HepG2 (cell line): ENCODE data around the gene SCN9A. TPM values are rescaled to one million over a fixed set of nuclear protein-coding genes. Genes with fewer than 3 reads are reported as not detected.

ENCODE experiments used
- E2F1 ChIP-seq: sonication (generic); formaldehyde crosslinking; IDR thresholded peaks from 2 replicates; pipeline ENCODE4 v1.5.0; 2020; ENCODE audit warnings: missing genetic modification reagents
- FOXO1 ChIP-seq: sonication (generic); formaldehyde crosslinking; IDR thresholded peaks from 2 replicates; pipeline ENCODE4 v1.4.0; 2020; ENCODE audit warnings: missing genetic modification reagents
- GTF2F1 ChIP-seq: fragments of 150-350 bp; IDR thresholded peaks from 2 replicates; pipeline ENCODE4 v1.6.1; 2014; ENCODE audit warnings: low read length
- HIC2 ChIP-seq: sonication (generic); formaldehyde crosslinking; IDR thresholded peaks from 2 replicates; pipeline ENCODE4 v1.9.0; 2022; ENCODE audit warnings: low read depth, missing genetic modification reagents
- HOXA7 ChIP-seq: sonication (generic); formaldehyde crosslinking; IDR thresholded peaks from 2 replicates; pipeline ENCODE4 v1.8.1; 2022; ENCODE audit warnings: mild to moderate bottlenecking, missing genetic modification reagents, moderate library complexity
- MAF1 ChIP-seq: sonication (generic); formaldehyde crosslinking; IDR thresholded peaks from 2 replicates; pipeline ENCODE4 v1.5.0; 2020; ENCODE audit warnings: missing genetic modification reagents, borderline replicate concordance
- MIER2 ChIP-seq: IDR thresholded peaks from 2 replicates; pipeline ENCODE4 v1.6.1; 2016; ENCODE audit warnings: missing biosample characterization, missing genetic modification reagents
- NFE2 ChIP-seq: sonication (generic); formaldehyde crosslinking; IDR thresholded peaks from 2 replicates; pipeline ENCODE4 v1.4.0; 2020; ENCODE audit warnings: missing genetic modification reagents
- POGZ ChIP-seq: sonication (generic); formaldehyde crosslinking; IDR thresholded peaks from 2 replicates; pipeline ENCODE4 v1.4.0; 2020; ENCODE audit warnings: mild to moderate bottlenecking, missing genetic modification reagents
- ZBTB37 ChIP-seq: sonication (generic); formaldehyde crosslinking; IDR thresholded peaks from 2 replicates; pipeline ENCODE4 v1.4.0; 2020; ENCODE audit warnings: mild to moderate bottlenecking, missing genetic modification reagents
- ZNF12 ChIP-seq: sonication (generic); formaldehyde crosslinking; IDR thresholded peaks from 2 replicates; pipeline ENCODE4 v1.5.0; 2020; ENCODE audit warnings: missing genetic modification reagents
- ZNF232 ChIP-seq: sonication (generic); formaldehyde crosslinking; IDR thresholded peaks from 2 replicates; pipeline ENCODE4 v1.4.0; 2020; ENCODE audit warnings: missing genetic modification reagents, borderline replicate concordance
- ZNF335 ChIP-seq: sonication (generic); formaldehyde crosslinking; IDR thresholded peaks from 2 replicates; pipeline ENCODE4 v1.4.0; 2020; ENCODE audit warnings: missing genetic modification reagents
- ZNF446 ChIP-seq: sonication (generic); formaldehyde crosslinking; IDR thresholded peaks from 2 replicates; pipeline ENCODE4 v1.5.0; 2020; ENCODE audit warnings: mild to moderate bottlenecking, missing genetic modification reagents
- ZNF563 ChIP-seq: sonication (generic); formaldehyde crosslinking; IDR thresholded peaks from 2 replicates; pipeline ENCODE4 v1.8.0; 2022; ENCODE audit warnings: mild to moderate bottlenecking, moderate library complexity, missing genetic modification reagents
- ZNF674 ChIP-seq: sonication (generic); formaldehyde crosslinking; IDR thresholded peaks from 2 replicates; pipeline ENCODE4 v1.5.0; 2020; ENCODE audit warnings: low read depth, mild to moderate bottlenecking, missing genetic modification reagents
- ZNF891 ChIP-seq: sonication (generic); formaldehyde crosslinking; IDR thresholded peaks from 2 replicates; pipeline ENCODE4 v1.5.0; 2020; ENCODE audit warnings: mild to moderate bottlenecking, missing genetic modification reagents
- ZSCAN30 ChIP-seq: sonication (generic); formaldehyde crosslinking; IDR thresholded peaks from 2 replicates; pipeline ENCODE4 v1.5.0; 2020; ENCODE audit warnings: mild to moderate bottlenecking, missing genetic modification reagents
- polyA plus RNA-seq, 8 experiments: library from polyadenylated mRNA; depleted of rRNA in 3 of 8; stranded (reverse) in 7 of 8; unstranded in 1 of 8; fragments of >200 nt; fragmentation: Illumina TruSeq in 4 of 8; extraction: Trizol in 4 of 8; gene quantifications; 2 replicates each; pipeline versions ENCODE4 v1.2.1 to v1.2.3, GENCODE V29; 2011 to 2016; ENCODE audit warnings: low read depth in 4 of 8, missing spikeins in 1 of 8, mixed read lengths in 1 of 8; ENCODE audit not compliant: insufficient read depth in 1 of 8
- total RNA-seq, 5 experiments: library from RNA; depleted of rRNA; stranded (reverse); fragments of >200 nt; fragmentation: Illumina TruSeq; extraction: Trizol; gene quantifications; 2 replicates each; pipeline ENCODE4 v1.2.3, GENCODE V29; 2016; ENCODE audit warnings: low read depth in 1 of 5
- TF ChIP-seq, protein P1 (sequence below): IDR thresholded peaks from 2 replicates; pipeline ENCODE4 v1.6.1; 2016
- TF ChIP-seq, protein P2 (sequence below): sonication (generic); formaldehyde crosslinking; IDR thresholded peaks from 2 replicates; pipeline ENCODE4 v1.4.0; 2020; ENCODE audit warnings: mild to moderate bottlenecking, missing genetic modification reagents

The SCN9A gene
- total and polyA plus RNA-seq, 2 of the 13 experiments (the other 11 are each of a cell fraction or from before 2014, with no cell fraction given): 15.3 to 24.3 TPM

DNA sequence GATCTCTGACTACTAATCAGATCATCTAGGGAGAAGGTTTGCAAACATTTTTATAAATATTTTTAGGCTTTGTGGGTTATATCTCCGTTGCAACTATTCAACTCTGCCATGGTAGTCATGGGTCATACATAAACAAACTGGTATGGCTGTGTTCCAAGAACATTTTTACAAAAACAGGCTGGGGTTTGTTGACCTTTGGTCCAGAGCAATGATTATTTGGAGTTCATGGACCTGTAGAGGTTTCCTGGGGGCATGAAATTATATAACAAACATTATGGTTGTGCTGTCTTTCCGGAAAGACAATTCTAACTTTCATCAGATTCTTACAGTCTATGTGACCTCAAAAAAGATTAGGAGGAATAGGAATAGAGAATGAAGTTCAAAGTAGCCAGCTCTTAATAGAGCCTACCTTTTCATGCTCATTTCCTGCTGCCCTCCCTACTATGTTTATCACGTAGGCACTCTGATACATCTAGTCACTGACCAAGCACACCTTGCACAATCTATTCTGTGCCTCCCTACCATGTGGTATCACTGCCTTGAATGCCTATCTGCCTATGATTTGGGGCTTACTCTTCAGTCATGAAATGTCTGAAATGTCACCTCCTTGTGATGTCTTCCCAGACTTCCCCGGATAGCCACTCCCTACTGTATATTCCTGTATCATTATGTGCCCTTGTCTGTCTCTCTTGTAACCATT lies 145.6 kb downstream of the SCN9A start (continued):
- TF ChIP-seq E2F1 (CRISPR knock-in tag) (no peak; the same call in 1 of the 2 replicates), FOXO1 (CRISPR knock-in tag) (peak; percentile 81), ZNF12 (CRISPR knock-in tag) (no peak), ZNF674 (CRISPR knock-in tag) (no peak), ZBTB37 (CRISPR knock-in tag) (no peak), ZNF335 (CRISPR knock-in tag) (no peak), ZNF232 (CRISPR knock-in tag) (no peak), POGZ (CRISPR knock-in tag) (peak; percentile 96), NFE2 (no peak), HOXA7 (no peak), HIC2 (CRISPR knock-in tag) (peak; percentile 78; the same call in 1 of the 2 replicates), ZNF563 (CRISPR knock-in tag) (no peak), GTF2F1 (no peak), ZSCAN30 (no peak), ZNF891 (no peak), ZNF446 (CRISPR knock-in tag) (no peak), MIER2 (CRISPR knock-in tag) (no peak), MAF1 (CRISPR knock-in tag) (no peak)
- TF ChIP-seq, protein P1, sequence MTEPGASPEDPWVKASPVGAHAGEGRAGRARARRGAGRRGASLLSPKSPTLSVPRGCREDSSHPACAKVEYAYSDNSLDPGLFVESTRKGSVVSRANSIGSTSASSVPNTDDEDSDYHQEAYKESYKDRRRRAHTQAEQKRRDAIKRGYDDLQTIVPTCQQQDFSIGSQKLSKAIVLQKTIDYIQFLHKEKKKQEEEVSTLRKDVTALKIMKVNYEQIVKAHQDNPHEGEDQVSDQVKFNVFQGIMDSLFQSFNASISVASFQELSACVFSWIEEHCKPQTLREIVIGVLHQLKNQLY (CRISPR knock-in tag): no peak; the same call in 1 of the 2 replicates
- TF ChIP-seq, protein P2, sequence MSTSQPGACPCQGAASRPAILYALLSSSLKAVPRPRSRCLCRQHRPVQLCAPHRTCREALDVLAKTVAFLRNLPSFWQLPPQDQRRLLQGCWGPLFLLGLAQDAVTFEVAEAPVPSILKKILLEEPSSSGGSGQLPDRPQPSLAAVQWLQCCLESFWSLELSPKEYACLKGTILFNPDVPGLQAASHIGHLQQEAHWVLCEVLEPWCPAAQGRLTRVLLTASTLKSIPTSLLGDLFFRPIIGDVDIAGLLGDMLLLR (CRISPR knock-in tag): no peak
